GM19043 (cell line): Measurements from ENCODE around the gene CDH24.

Source experiments
- ATAC-seq: cut with Tn5 transposase; IDR thresholded peaks from one replicate; pipeline ENCODE4 v1.9.1; 2021; ENCODE audit warnings: low read depth; ENCODE audit not compliant: unreplicated experiment

CDH24 gene

GRCh38 chr14:23056956-23057756, at the start of gene CDH24:
CDH24 (minus strand) TSS chr14:23057520; CDS start chr14:23055733, 1,787 bp downstream.
- peak; percentile 38 for ATAC-seq

GRCh38 chr14:23106747-23107045, 49.4 kb upstream of the CDH24 start:
- no peak for ATAC-seq

- ATAC-seq: no peak
These were observed 48.1 kb upstream of the CDH24 start for GRCh38 chr14:23105348-23105824.

DNA sequence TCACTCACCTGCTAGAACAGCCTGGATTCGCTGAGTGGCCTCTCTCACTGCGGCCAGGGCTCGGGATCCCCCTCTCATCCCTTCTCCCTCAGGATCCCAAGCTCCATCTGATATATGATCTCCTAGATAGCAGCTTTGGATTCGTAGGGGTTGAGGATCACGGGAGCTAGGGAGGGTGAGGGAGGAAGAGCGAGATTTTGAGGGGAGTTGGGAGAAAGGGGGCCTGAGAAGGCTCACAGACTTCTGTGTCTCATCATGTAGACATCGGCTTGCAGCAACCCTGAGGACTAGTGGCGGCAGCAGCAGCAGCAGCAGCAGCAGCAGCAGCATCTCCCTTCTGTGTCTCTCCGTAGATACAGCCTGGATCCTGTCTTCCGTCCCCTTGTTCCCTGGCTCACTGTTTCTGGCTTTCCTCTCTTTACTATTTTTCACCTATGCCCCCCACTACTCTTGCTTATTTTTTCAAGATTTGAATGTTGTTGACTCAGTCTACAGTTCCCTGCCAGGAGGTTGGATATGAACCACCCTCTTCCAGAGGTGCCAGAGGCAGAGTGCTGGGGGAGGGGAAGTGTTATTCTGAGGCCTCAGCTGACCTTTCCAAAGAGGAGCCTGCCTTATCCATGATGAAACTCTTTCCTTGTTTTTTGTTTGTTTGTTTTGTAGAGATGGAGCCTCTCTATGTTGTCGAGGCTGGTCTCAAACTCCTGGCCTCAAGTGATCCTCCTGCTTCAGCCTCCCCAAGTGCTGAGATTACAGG, 47.4 kb upstream of the CDH24 start, which contains the start of gene CIROP:
Gene CIROP (minus strand): TSS at position 399 of the 757 bp plus-strand sequence. CDS start 69 bp downstream, at position 330.
- no peak for ATAC-seq

- no peak for ATAC-seq
These were observed 46.8 kb upstream of the CDH24 start for GRCh38 chr14:23104070-23104590.

DNA sequence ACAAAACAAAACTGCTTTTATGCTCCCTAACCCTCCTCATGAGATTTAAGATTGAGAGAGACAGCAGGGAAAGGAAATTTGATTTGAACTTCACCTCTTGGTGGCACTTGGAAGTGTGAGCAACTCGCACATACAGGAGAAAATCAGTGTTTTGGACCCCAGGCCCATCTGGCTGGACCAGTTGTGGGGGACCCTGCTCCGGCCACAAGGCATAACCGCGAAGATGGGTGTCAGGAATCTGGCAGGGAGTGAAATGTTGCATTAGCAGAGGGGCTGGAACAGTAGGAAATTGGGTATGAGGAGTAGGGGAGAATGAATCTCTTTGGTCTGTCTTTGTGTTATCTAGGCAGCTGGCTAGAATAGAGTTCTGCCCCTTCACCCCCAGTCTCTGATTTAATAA, 46.3 kb upstream of the CDH24 start:
- ATAC-seq: no peak

GRCh38 chr14:23102801-23103200, 45.5 kb upstream of the CDH24 start:
- ATAC-seq: no peak

- ATAC-seq: no peak
These were observed 44.8 kb upstream of the CDH24 start for GRCh38 chr14:23101986-23102625.

- no peak for ATAC-seq
These were observed 44.1 kb upstream of the CDH24 start for GRCh38 chr14:23101213-23101970.

- ATAC-seq: no peak
These were observed 42.0 kb upstream of the CDH24 start for GRCh38 chr14:23099212-23099861.

- no peak for ATAC-seq
These were observed 40.5 kb upstream of the CDH24 start for GRCh38 chr14:23097786-23098185.

DNA sequence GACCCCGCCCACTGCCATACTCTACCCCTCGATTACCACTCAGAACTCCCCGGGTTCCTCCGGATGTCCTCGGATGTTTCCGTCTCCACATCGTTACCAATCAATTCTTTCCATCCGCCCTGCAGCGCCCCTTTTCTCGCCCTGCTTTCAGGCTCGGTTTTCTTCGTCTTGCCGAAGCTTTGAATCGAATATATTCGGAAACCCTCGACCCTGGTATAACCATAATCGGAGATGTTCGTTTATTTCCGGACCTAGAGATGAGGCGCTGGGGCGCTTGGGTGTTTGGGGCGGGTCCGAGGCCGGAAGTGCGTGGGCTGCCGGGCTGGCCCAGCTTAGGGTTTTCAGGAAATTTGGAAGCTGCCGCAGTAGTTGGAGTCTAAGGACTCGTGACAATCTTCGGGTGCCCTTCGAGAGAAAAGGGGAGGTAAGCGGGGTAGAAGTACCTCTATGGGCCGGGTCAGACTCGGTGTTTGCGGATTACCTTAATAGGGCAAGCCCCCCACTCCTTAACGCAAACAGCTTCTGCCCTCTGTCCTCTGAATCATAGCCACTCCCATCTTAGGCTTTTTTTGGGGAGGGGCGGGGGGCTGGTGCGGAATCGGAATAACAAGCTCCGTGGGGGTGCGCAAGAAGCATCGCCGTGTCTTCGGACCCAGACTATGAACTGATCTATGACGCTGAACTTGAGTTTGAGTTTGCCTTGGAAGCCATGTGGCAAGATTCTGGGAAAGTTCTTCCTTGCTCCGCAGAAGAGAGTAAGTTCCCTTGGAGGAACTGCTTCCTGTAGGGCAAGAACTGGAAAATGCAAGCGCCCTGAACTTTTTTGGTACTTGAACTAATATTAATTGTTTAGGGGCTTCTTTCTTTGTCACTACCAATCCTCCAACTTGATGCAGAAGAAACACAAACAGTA, 38.1 kb upstream of the CDH24 start, which contains the start of gene C14orf119:
Gene C14orf119 (plus strand): TSS at position 310 of the 913 bp plus-strand sequence. CDS start 2,154 bp downstream, outside the sequence.
- ATAC-seq: peak; percentile 87

GRCh38 chr14:23094666-23095195, 37.4 kb upstream of the CDH24 start, which contains the start of gene ACIN1:
ACIN1 (minus strand) TSS chr14:23095136; CDS start chr14:23095112, 24 bp downstream.
- peak; percentile 16 for ATAC-seq

- peak; percentile 27 for ATAC-seq
These were observed 36.8 kb upstream of the CDH24 start for GRCh38 chr14:23093991-23094665.

DNA sequence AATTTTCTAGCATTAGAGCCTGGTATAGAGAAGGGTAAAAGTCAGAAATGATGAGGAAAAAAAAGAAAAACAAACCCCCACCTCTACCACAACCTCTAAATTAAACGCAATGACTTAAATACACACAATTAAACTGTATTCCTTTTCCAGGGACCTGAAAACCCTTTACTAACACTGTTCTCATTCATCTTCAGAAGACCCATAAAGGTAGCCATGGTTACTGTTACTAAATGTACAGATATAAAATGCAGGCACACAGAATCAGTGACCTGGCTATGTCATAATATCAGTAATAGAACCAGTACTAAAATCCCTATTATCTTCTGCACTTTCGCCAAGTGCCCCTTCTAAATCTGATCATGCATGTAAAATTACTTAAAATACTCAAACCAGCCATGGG, 36.2 kb upstream of the CDH24 start:
- no peak for ATAC-seq

DNA sequence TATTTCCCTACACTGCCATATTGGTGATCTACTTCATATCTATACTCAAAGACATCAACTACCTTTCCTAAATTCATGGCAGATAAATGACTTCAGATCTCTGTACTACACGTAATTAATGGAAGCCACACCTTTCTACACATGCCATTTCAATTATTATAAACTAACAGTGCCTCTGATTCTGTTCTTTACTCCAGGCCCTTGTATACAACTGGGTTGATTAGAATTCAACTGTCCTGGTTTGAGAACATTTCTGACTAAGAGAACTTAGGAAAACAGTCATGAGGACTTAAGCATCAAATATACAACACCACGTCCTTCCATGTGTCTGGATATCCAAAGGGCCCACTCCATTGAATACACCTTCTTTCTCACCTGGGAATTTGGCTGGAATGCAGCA, 35.8 kb upstream of the CDH24 start:
- no peak for ATAC-seq

DNA sequence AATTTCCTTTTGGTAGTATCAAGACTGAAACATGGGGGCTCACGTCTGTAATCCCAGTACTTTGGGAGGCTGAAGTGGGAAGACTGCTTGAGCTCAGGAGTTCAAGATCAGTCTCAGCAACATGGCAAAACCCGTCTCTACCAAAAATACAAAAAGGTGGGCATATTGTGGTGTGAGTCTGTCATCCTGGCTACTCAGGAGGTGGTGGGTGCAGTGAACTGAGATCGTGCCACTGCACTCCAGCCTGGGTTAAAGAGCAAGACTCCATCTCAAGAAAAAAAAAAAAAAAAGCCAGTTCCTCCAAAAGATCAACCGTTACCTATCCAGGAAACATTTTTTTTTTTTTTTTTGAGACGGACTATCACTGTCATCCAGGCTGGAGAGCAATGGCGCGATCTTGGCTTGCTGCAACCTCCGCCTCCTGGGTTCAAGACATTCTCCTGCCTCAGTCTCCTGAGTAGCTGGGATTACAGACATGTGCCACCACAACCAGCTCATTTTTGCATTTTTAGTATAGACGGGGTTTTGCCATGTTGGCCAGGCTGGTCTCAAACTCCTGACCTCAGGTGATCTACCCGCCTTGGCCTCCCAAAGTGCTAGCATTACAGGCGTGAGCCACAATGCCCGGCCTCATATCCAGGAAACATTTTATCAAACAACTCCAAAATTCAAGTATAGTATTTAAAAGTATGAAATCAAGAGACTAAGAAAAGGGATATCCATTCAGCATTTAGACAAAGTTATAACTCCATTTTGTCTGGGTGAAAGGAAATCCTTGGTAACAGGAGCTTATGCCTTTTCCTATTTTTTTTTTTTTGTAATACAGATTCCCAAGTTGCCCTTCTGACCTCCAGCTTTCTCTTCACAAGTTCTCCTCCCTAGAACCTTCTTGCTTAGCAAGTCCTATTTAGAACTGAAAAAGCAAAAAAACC, 34.2 kb upstream of the CDH24 start:
- no peak for ATAC-seq
